ENCODE results near the gene FAM53A.
A peak's percentile ranks its signal among the peaks of the same experiment; 100 is the strongest.

Gene FAM53A

GRCh38 chr4:1727117-1728031, 43.3 kb upstream of the FAM53A start:
- no peak for TF ChIP-seq CTCF (IDR thresholded peaks at IDR 0.05; ENCODE audit: low read depth, low read length)
- H3K4me3 ChIP-seq (ENCODE audit: low read depth, low read length) = no peak overlapping the region
- in situ Hi-C loops (cut with HindIII; ENCODE audit: low sequenced_read_pairs) = no loop called here
- DNase-seq (ENCODE audit: low read depth, low spot score) = peak; percentile 86

GRCh38 chr4:1726146-1726934, 42.2 kb upstream of the FAM53A start:
- in situ Hi-C loops (cut with HindIII; ENCODE audit: low sequenced_read_pairs) = no loop called here
- peak; percentile 99 for TF ChIP-seq CTCF (IDR thresholded peaks at IDR 0.05; ENCODE audit: low read depth, low read length)
- DNase-seq (ENCODE audit: low read depth, low spot score) = peak; percentile 86
- H3K4me3 ChIP-seq (ENCODE audit: low read depth, low read length) = no peak overlapping the region

- in situ Hi-C loops (cut with HindIII; ENCODE audit: low sequenced_read_pairs) = no loop called here
- TF ChIP-seq CTCF (IDR thresholded peaks at IDR 0.05; ENCODE audit: low read depth, low read length) = no peak
- H3K4me3 ChIP-seq (ENCODE audit: low read depth, low read length) = no peak overlapping the region
- DNase-seq (ENCODE audit: low read depth, low spot score) = no peak
Measured at GRCh38 chr4:1725521-1725920, 41.4 kb upstream of the FAM53A start.

DNA sequence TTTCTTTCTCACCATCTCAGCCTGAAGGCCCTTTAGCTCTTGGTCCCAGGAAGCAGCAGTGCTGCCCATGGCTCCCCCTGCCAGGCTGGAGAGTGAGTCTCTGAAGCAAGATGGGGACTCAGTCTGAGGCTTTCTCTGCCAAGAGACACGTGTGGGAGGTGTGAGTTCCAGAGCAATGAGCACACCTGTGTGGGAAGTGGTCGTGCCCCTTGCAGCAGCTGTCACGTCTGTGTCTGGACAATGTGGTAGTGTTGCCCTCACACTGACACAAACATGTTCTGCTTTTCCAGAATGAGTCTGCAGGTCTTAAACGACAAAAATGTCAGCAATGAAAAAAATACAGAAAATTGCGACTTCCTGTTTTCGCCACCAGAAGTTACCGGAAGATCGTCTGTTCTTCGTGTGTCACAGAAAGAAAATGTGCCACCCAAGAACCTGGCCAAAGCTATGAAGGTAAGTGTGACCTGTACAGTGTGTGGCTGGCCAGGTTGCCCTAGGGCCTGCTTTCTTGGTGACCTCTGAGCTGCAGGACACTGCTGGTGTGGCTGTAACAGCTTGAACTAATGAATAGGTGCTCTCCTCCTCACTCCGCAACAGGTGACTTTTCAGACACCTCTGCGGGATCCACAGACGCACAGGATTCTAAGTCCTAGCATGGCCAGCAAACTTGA, 39.2 kb upstream of the FAM53A start:
- in situ Hi-C loops (cut with HindIII; ENCODE audit: low sequenced_read_pairs) = no loop called here
- no peak for TF ChIP-seq CTCF (IDR thresholded peaks at IDR 0.05; ENCODE audit: low read depth, low read length)
- DNase-seq (ENCODE audit: low read depth, low spot score) = no peak
- no peak overlapping the region for H3K4me3 ChIP-seq (ENCODE audit: low read depth, low read length)

DNA sequence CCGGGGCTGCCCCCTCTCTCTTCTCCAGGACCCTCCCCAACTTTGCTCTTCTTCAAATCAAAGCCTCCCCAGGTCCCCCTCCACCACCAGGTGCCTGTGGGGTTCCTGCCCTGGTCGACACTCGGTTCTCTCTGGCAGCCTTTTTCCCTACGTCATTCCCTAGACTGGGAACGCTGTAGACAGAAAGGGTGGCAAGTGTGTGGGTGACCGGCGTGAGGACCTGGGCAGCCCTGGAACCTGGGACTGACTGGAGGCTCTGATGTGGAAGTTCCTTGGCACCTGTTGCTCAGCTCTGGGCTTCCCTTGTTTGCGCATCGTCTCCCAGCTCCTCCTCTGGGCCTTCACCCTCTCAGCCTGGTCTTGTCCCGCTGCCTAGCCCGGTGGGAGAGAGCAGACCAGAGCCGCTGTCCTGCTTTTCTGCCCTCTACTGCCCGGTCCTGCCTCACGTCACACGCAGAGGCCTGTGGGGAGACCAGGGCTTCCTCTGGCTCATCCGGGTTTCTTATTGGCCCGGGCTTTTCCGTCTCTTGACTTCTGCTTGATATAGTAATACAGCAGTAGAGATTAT, 38.5 kb upstream of the FAM53A start:
- in situ Hi-C loops (cut with HindIII; ENCODE audit: low sequenced_read_pairs) = no loop called here
- DNase-seq (ENCODE audit: low read depth, low spot score) = no peak
- TF ChIP-seq CTCF (IDR thresholded peaks at IDR 0.05; ENCODE audit: low read depth, low read length) = peak; percentile 3
- H3K4me3 ChIP-seq (ENCODE audit: low read depth, low read length) = peak overlapping the region; percentile 62
